IPS-18c (cell line): ENCODE measurements around the gene AGAP1.

Source experiments
- H3K4me3 ChIP-seq: 2 replicates; pipeline ENCODE4 v1.7.0; 2013; ENCODE audit warnings: low read depth, mild to moderate bottlenecking, low read length, moderate library complexity; ENCODE audit not compliant: insufficient read depth
- H3K9me3 ChIP-seq: one replicate; pipeline ENCODE4 v1.6.1; 2013; ENCODE audit warnings: mild to moderate bottlenecking, low read length, moderate library complexity; ENCODE audit not compliant: control insufficient read depth, insufficient read depth

AGAP1 gene

GRCh38 chr2:236107536-236107935 lies 613.7 kb downstream of the AGAP1 start:
- no peaks in the 10 kb centered on the region for H3K9me3 ChIP-seq
- H3K4me3 ChIP-seq = no peak overlapping the region

GRCh38 chr2:236107942-236108625 lies 614.2 kb downstream of the AGAP1 start:
- Histone ChIP-seq H3K9me3 (no peaks in the 10 kb centered on the region), H3K4me3 (no peak overlapping the region)

DNA sequence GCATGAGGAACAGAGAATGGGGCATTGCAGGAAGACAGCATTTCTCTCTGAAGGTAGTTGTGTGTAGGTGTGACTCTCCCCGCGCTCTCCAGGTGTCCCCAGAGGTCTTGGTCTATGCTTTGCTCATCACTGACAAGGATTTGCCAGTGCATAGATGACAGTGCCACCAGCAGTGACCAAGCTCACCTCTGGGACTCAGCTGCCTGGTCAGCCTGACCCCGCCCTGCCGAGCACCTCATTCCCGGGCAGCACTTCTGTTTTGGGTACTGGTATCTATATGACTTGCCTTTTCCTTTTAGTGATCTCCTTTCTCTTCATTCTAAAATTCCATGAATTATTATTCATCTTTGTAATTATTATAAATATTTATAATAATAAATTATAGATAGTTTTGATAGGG lies 615.2 kb downstream of the AGAP1 start:
- H3K9me3 ChIP-seq = no peaks in the 10 kb centered on the region
- no peak overlapping the region for H3K4me3 ChIP-seq

DNA sequence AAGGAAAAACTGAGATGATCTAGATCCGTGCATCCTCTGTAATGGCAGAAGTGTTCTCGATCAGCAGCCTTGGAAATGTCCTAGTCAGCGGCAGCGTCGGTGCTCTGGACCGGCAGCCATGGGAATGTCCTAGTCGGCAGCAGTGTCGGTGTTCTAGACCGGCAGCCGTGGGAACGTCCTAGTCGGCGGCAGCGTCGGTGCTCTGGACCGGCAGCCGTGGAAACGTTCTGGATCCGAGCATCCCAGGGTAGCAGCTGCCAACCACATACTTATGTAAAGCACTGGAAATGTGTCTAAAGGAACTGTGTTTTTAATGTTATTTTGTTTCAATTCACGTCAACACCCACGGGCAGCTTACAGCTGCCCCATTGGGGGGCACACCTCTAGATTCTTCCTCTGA lies 615.6 kb downstream of the AGAP1 start:
- H3K9me3 ChIP-seq = no peaks in the 10 kb centered on the region
- no peak overlapping the region for H3K4me3 ChIP-seq

DNA sequence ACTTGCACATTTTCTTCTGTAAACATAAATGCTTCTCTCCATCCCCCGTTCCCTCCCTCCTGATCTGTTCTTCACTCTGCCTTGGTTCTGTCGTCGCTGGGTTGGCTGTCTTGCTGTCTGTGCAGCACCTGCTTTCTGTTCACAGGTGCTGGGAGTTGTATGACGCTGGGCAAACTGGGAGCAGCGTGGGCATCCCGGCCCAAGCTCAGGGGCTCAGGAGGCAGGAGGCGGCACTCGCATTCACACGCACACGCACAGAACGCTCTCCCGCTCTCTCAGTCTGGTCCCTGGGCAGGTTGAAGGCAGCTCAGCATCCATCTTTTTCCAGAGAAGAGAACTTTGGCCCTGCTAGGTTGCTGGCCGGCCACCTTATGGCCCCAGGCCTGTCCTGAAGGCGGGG lies 618.6 kb downstream of the AGAP1 start:
- H3K9me3 ChIP-seq = no peaks in the 10 kb centered on the region
- no peak overlapping the region for H3K4me3 ChIP-seq

GRCh38 chr2:236113425-236113824 lies 619.6 kb downstream of the AGAP1 start:
- H3K9me3 ChIP-seq = no peaks in the 10 kb centered on the region
- H3K4me3 ChIP-seq = no peak overlapping the region

DNA sequence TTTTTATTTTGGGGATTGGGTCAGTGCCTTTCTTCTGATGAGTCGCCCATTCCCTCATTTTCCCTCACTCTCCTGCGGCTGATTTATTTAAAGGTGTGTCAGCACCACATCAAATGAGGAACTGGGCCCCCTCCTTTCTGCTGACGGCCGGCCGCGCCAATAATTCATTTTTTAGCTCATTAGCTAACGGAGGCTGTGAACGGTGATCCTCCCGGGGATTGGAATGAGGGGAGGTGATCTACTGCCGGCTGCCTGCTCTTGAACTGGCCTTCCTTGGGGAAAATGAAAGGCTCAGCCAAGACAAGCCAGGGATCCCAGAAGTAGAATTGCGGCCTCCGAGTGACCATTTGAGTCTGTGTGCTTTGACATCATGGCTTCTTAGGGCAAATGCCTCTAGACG lies 620.1 kb downstream of the AGAP1 start:
- H3K4me3 ChIP-seq = no peak overlapping the region
- no peaks in the 10 kb centered on the region for H3K9me3 ChIP-seq

DNA sequence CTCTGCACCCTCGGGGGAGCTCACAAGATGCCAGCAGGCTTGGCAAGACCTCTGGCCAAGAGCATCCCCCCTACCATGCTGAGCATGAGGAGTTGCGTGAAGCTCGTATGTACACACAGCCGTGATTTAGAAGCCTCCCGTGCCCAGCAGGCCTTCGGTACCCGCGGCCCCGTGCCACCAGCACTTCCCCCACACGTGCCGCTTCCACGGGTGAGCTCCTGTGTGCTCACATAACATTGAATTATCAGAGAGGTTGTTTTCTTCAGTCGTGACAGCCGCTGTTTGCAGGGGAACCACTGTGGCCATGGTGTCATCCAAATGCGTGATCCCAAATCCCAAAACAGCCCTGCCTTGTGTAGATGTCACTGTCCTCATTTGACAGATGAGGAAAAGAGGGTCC lies 621.1 kb downstream of the AGAP1 start:
- Histone ChIP-seq H3K4me3 (no peak overlapping the region), H3K9me3 (no peaks in the 10 kb centered on the region)

- Histone ChIP-seq H3K9me3 (no peaks in the 10 kb centered on the region), H3K4me3 (no peak overlapping the region)
These were observed 623.6 kb downstream of the AGAP1 start for GRCh38 chr2:236117401-236117800.

GRCh38 chr2:236117861-236118269 lies 624.0 kb downstream of the AGAP1 start:
- Histone ChIP-seq H3K9me3 (no peaks in the 10 kb centered on the region), H3K4me3 (no peak overlapping the region)

DNA sequence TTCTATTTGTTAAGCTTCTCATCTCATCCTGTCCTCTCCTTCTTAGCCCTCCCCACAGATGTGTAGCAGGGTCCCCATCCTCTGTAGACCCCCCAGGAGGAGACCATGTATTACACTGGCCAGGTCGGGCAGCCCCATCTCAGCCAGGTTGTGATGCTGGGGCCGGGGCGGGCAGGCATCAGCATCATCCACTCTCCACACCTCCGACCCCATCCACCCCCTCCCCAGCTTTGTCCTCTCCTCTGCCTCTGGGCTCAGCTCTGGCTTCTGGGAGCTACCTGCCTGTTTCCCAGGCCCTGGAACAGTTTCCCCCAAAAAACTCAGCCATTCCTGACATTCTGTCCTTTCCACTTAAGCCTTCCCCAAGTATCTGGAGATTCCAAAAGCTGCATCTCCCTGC lies 625.2 kb downstream of the AGAP1 start:
- Histone ChIP-seq H3K9me3 (no peaks in the 10 kb centered on the region), H3K4me3 (no peak overlapping the region)

GRCh38 chr2:236119476-236119875 lies 625.6 kb downstream of the AGAP1 start:
- Histone ChIP-seq H3K9me3 (no peaks in the 10 kb centered on the region), H3K4me3 (no peak overlapping the region)

- no peak overlapping the region for H3K4me3 ChIP-seq
- H3K9me3 ChIP-seq = no peaks in the 10 kb centered on the region
These were observed 626.3 kb downstream of the AGAP1 start for GRCh38 chr2:236120141-236120601.

DNA sequence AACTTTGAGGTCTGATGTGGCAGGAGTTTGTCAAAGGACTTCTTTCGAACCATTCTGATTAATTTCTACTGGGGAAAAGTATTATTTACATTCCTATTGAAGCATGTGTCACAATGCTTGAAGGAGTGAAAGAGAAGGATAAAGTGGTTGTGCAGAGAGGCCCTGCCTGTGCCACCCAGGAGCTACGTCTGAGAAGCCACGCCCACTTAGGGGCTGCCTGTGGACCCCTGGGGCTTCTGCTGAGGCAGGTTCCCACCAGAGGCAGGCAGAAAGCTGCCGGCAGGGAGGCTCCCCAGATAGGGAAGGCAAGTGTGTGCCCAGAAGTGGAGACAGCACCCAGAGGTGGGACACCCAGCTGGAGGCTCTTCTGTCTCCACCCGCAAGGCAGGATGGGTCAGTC lies 627.0 kb downstream of the AGAP1 start:
- H3K4me3 ChIP-seq = no peak overlapping the region
- no peaks in the 10 kb centered on the region for H3K9me3 ChIP-seq

- Histone ChIP-seq H3K4me3 (no peak overlapping the region), H3K9me3 (no peaks in the 10 kb centered on the region)
These were observed 627.7 kb downstream of the AGAP1 start for GRCh38 chr2:236121546-236121945.

DNA sequence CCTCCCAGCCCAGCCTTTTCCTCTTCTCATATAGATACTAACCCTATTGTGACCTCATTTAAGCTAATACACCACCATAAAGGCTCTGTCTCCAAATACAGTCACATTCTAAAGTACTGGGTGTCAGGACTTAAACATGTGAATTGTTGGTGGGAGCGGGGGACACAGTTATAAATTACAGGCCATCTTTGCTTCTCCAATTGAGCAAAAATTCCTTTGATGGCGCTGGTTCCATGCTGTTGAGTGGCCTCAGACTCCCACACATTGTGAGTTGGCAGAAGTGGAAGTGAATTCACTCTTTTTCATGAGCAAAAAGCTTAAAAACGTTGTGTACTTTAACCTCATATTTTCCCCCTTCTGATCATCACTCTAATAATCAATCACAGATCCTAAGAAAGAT lies 628.4 kb downstream of the AGAP1 start:
- H3K4me3 ChIP-seq = no peak overlapping the region
- no peaks in the 10 kb centered on the region for H3K9me3 ChIP-seq

DNA sequence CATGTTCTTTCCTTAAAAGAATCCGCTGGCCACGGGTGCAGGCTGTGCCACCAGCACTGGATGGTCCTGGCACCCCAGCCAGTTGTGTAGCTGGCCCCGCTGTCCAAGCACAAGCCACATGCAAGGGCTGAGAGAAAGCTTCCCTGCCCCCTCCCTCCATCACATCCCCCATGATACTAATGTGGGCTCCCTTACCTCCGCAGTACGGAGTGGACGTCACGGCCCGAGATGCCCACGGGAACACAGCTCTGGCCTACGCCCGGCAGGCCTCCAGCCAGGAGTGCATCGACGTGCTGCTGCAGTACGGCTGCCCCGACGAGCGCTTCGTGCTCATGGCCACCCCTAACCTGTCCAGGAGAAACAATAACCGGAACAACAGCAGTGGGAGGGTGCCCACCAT lies 629.9 kb downstream of the AGAP1 start:
- no peaks in the 10 kb centered on the region for H3K9me3 ChIP-seq
- no peak overlapping the region for H3K4me3 ChIP-seq

- no peak overlapping the region for H3K4me3 ChIP-seq
These were observed 630.5 kb downstream of the AGAP1 start for GRCh38 chr2:236124182-236124893.

DNA sequence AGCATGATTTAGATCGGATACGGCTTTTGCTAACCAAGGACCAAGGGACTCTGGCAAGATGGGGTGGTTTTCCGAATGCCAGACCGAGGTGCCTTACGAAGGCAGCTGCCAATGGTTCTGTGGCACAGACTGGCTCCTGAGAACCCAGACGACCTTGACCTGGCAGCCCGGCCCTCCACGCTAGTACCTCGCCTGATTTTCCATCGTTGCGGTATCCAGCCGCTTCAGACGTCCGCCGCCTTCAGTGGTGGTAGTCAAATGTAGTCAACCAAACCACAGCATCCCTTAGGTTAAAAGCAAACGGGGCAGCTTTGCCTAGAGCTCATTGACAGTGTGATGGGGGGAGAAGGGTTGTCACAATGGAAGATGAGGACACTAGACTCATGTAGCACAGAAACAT lies 631.7 kb downstream of the AGAP1 start:
- no peak overlapping the region for H3K4me3 ChIP-seq
- H3K9me3 ChIP-seq = no peaks in the 10 kb centered on the region

More at GRCh38 chr2:236124182-236124893, 630.5 kb downstream of the AGAP1 start:
- no peaks in the 10 kb centered on the region for H3K9me3 ChIP-seq
